ENCODE data around the gene ANGPTL4.

The ANGPTL4 gene

DNA sequence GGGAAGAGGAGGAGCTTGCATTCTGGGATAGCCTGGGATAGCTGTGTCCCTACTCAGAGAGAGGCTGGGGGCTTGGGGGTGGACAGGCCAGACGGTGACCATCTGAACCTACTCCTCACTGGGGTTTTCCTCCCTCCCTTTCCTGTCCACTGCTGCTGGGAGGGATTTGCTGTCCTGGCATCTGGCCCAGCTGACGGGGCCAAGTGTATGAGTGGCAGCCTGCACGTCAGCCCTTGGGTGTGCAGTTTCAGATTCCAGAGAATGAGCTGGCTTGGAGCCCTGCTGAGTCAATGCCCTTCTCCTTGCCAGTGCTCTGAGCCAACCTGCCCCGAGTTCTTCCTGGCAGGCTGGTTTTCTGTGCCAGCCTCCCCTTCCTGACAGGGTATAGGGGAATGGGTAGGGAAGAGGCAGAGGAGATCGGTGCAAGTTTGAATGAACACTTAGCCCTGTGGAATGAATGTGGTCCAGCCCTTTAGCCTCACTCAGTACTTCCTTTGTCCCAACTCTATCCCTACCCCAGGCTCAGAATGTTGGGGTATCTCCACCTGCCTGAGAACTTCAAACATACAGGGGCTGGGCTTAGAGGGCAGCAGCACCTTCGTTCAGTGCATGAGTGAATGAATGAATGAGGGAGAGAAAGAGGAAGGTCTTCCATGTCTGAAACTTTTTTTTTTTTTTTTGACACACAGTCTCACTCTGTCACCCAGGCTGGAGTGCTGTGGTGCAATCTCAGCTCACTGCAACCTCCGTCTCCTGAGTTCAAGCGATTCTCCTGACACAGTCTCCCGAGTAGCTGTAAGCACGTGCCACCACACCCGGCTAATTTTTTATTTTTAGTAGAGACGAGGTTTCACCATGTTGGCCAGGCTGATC, 1.8 kb upstream of the ANGPTL4 start:
- ChIA-PET CTCF (interaction anchor here (0.9 to 9.3 kb wide), 11 partner anchors 9 to 217 kb away, joined by 3 to 89 read pairs (median 5); partner anchors contain the start of genes KANK3, MARCHF2 and RAB11B), POLR2A (interaction anchor here (0.5 to 2.1 kb wide), 2 partner anchors 36 to 151 kb away, joined by 4 to 8 read pairs; partner anchors contain the start of gene ZNF414)
- H3K4me3 ChIP-seq (ENCODE audit: low read depth, low read length), result no peak overlapping the region
- TF ChIP-seq, protein P1, sequence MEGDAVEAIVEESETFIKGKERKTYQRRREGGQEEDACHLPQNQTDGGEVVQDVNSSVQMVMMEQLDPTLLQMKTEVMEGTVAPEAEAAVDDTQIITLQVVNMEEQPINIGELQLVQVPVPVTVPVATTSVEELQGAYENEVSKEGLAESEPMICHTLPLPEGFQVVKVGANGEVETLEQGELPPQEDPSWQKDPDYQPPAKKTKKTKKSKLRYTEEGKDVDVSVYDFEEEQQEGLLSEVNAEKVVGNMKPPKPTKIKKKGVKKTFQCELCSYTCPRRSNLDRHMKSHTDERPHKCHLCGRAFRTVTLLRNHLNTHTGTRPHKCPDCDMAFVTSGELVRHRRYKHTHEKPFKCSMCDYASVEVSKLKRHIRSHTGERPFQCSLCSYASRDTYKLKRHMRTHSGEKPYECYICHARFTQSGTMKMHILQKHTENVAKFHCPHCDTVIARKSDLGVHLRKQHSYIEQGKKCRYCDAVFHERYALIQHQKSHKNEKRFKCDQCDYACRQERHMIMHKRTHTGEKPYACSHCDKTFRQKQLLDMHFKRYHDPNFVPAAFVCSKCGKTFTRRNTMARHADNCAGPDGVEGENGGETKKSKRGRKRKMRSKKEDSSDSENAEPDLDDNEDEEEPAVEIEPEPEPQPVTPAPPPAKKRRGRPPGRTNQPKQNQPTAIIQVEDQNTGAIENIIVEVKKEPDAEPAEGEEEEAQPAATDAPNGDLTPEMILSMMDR (IDR thresholded peaks at IDR 0.05; ENCODE audit: insufficient read depth, low read length, missing control alignments), result no peak
- DNase-seq (ENCODE audit: low read depth, low spot score), result peak; percentile 94

DNA sequence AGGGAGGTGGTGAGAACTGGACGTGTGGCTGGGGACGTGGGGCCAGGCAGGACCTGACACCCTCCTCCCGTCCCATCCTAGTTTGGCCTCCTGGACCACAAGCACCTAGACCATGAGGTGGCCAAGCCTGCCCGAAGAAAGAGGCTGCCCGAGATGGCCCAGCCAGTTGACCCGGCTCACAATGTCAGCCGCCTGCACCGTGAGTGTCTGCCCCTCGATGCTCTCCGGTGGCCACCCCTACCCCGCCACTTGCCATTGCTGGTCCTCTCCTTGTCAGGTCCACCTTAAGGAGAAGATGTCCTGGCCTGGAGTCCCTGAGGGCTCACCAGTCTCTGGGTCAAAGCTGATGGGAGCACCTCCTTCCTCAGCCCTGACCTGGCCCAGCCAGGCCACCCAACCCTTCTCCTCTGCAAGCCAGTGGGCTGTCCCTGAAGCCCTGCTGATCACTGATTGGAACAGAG, 2.2 kb downstream of the ANGPTL4 start:
- DNase-seq (ENCODE audit: low read depth, low spot score), result no peak
- ChIA-PET CTCF (interaction anchor here (1.2 to 9.3 kb wide), 2 partner anchors 13 to 140 kb away, joined by 3 to 89 read pairs; no protein-coding TSS in a partner anchor), POLR2A (interaction anchor here (1.9 to 5.2 kb wide), 2 partner anchors 11 to 24 kb away, joined by 4 to 33 read pairs; partner anchors contain the start of gene RAB11B)
- no peak overlapping the region for H3K4me3 ChIP-seq (ENCODE audit: low read depth, low read length)
- TF ChIP-seq, protein P1 (IDR thresholded peaks at IDR 0.05; ENCODE audit: insufficient read depth, low read length, missing control alignments), result no peak

- CTCF ChIA-PET, result interaction anchor here (1.2 to 9.3 kb wide), 4 partner anchors 14 to 214 kb away, joined by 3 to 89 read pairs (median 6); partner anchors contain the start of gene MARCHF2
- H3K4me3 ChIP-seq (ENCODE audit: low read depth, low read length), result peak overlapping the region; percentile 20
Measured at GRCh38 chr19:8366961-8367326, 3.0 kb downstream of the ANGPTL4 start.

GRCh38 chr19:8367327-8368001, 3.5 kb downstream of the ANGPTL4 start:
- TF ChIP-seq, protein P1 (IDR thresholded peaks at IDR 0.05; ENCODE audit: insufficient read depth, low read length, missing control alignments), result no peak
- H3K4me3 ChIP-seq (ENCODE audit: low read depth, low read length), result peak overlapping the region; percentile 20
- DNase-seq (ENCODE audit: low read depth, low spot score), result peak; percentile 89
- ChIA-PET POLR2A (interaction anchor here (0.7 to 5.2 kb wide), 6 partner anchors 11 to 146 kb away, joined by 3 to 33 read pairs (median 4); partner anchors contain the start of genes RAB11B, RPS28 and ZNF414), CTCF (interaction anchor here (0.6 to 9.3 kb wide), 7 partner anchors 14 to 213 kb away, joined by 3 to 89 read pairs (median 3); partner anchors contain the start of gene MARCHF2)

More at GRCh38 chr19:8366961-8367326, 3.0 kb downstream of the ANGPTL4 start:
- POLR2A ChIA-PET, result interaction anchor here (0.9 to 5.2 kb wide), 4 partner anchors 10 to 147 kb away, joined by 3 to 33 read pairs (median 4); partner anchors contain the start of genes RAB11B and ZNF414
- TF ChIP-seq, protein P1 (IDR thresholded peaks at IDR 0.05; ENCODE audit: insufficient read depth, low read length, missing control alignments), result no peak
- no peak for DNase-seq (ENCODE audit: low read depth, low spot score)

GRCh38 chr19:8370176-8371010, 6.4 kb downstream of the ANGPTL4 start:
- POLR2A ChIA-PET, result interaction anchor here (1.0 kb wide), 1 partner anchor 20 kb away, joined by 4 read pairs; the partner anchor contains the start of gene RAB11B
- CTCF ChIA-PET, result interaction anchor here (1.2 to 9.3 kb wide), 2 partner anchors 8 to 17 kb away, joined by 5 to 89 read pairs; no protein-coding TSS in a partner anchor
- H3K4me3 ChIP-seq (ENCODE audit: low read depth, low read length), result no peak overlapping the region
- TF ChIP-seq, protein P1 (IDR thresholded peaks at IDR 0.05; ENCODE audit: insufficient read depth, low read length, missing control alignments), result no peak
- no peak for DNase-seq (ENCODE audit: low read depth, low spot score)

All from AG04449 (cell line).